ENCODE results near the gene SERPINA6. TPM values are rescaled to one million over a fixed set of nuclear protein-coding genes. Genes with fewer than 3 reads are reported as not detected.

SERPINA6 gene
- total and polyA plus RNA-seq, 2 donors (not counting 1 experiment from before 2014, with no cell fraction given), result not detected

DNA sequence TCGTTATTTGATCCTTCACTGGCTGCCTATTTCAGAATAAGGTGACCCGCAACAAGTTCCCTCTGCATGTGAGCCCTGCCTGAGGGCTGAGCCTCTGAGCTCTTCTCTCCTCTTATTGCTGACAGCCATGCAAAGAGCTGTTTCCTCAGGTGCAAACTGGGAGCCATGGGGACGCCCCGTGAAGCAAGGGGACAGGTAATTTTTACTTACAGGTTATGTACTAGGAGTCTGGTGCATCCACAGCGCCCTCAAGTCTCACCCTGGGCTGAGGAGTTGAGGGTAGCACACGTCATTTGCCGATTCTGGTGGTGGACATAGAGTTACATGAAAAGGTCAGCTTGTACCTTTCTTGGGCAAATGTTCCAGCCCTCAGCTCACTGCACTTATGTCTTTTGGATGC lies 26.1 kb upstream of the SERPINA6 start:
- no peak overlapping the region for H3K9ac ChIP-seq (ENCODE audit: low read length)

DNA sequence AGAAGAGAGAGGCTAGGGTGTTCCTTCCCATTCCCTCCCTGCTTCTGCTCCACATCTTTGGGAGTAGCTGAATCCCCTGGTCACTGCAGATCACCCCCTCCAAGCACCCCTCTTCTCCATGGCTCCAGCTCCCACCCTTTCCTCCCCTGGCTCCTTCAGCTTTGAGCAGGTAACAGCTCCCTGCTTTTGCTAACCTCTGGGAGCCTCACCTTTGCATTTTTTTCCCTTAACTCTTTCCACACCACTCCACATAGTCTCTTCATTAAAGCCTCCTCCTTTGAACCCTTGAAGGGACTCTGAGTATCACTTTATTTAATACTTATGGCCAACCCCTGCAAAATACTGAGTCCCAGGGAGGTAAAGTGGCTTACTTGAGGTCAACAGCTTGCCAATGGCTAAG lies 25.7 kb upstream of the SERPINA6 start:
- peaks cover 5% of the 10 kb centered on the region for H3K9me3 Mint-ChIP-seq (ENCODE audit: insufficient read depth)
- H3K27ac Mint-ChIP-seq, result no peak overlapping the region
- ATAC-seq (ENCODE audit: low read depth) (no peak), DNase-seq (no peak)
- Histone ChIP-seq H3K79me2 (ENCODE audit: control insufficient read depth, insufficient read depth, low read length) (no peaks in the 10 kb centered on the region), H3K4me3 (ENCODE audit: control extremely low read depth in 1 of 5, extremely low read depth in 1 of 5, insufficient read depth in 1 of 5, low read depth in 2 of 5, low read length in 4 of 5) (no peak overlapping the region), H3K36me3 (replicated peaks in 1 of 2; ENCODE audit: control extremely low read depth in 1 of 2, control insufficient read depth in 1 of 2, extremely low read depth in 1 of 2, insufficient read depth in 2 of 2, low read length in 1 of 2) (no peaks in the 10 kb centered on the region), H3K27ac (ENCODE audit: low read length in 2 of 2) (no peak overlapping the region), H3K4me1 (ENCODE audit: control insufficient read depth in 2 of 2, insufficient read depth in 2 of 2, low read length in 2 of 2) (peaks cover 0 to 15% of the 10 kb centered on the region in 2 donors), H3K4me2 (replicated peaks; ENCODE audit: low read depth, low read length, poor library complexity, severe bottlenecking) (no peak overlapping the region), H3K27me3 (replicated peaks in 1 of 4; ENCODE audit: control extremely low read depth in 1 of 4, control insufficient read depth in 3 of 4, insufficient read depth in 4 of 4, low read length in 3 of 4) (no peaks in the 10 kb centered on the region), H4K20me1 (ENCODE audit: control insufficient read depth, insufficient read depth, low read length, poor library complexity, severe bottlenecking) (no peaks in the 10 kb centered on the region), H3K9ac (ENCODE audit: low read length) (no peak overlapping the region), H2AFZ (ENCODE audit: insufficient read depth, low read depth, low read length, poor library complexity, severe bottlenecking) (no peak overlapping the region), H3K9me3 (ENCODE audit: control extremely low read depth in 1 of 3, control insufficient read depth in 2 of 3, insufficient read depth in 1 of 3, low read length in 2 of 3) (peaks cover 0 to 22% (median 0%) of the 10 kb centered on the region in 3 donors)
- ChIA-PET POLR2A (no interaction called here), CTCF (no interaction called here)
- intact Hi-C loops (cut with micrococcal nuclease), result loop anchor here (10.0 kb wide), 1 partner anchor 136 kb away; no protein-coding TSS in a partner anchor
- TF ChIP-seq, protein P1, sequence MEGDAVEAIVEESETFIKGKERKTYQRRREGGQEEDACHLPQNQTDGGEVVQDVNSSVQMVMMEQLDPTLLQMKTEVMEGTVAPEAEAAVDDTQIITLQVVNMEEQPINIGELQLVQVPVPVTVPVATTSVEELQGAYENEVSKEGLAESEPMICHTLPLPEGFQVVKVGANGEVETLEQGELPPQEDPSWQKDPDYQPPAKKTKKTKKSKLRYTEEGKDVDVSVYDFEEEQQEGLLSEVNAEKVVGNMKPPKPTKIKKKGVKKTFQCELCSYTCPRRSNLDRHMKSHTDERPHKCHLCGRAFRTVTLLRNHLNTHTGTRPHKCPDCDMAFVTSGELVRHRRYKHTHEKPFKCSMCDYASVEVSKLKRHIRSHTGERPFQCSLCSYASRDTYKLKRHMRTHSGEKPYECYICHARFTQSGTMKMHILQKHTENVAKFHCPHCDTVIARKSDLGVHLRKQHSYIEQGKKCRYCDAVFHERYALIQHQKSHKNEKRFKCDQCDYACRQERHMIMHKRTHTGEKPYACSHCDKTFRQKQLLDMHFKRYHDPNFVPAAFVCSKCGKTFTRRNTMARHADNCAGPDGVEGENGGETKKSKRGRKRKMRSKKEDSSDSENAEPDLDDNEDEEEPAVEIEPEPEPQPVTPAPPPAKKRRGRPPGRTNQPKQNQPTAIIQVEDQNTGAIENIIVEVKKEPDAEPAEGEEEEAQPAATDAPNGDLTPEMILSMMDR (IDR thresholded peaks at IDR 0.05), result no peak
- no peak for TF ChIP-seq EZH2 (IDR thresholded peaks at IDR 0.05; ENCODE audit: borderline replicate concordance, insufficient read depth, low read depth, low read length, poor library complexity, severe bottlenecking)
- H3K27me3 Mint-ChIP-seq, result peaks cover under 1% of the 10 kb centered on the region
- H3K4me1 Mint-ChIP-seq, result peaks cover 16% of the 10 kb centered on the region
- H3K4me3 Mint-ChIP-seq, result no peak overlapping the region

More for the DNA sequence above, 26.1 kb upstream of the SERPINA6 start:
- WGBS (ENCODE audit: insufficient coverage), result 88% methylated on average over 7 of the region's 7 CpGs
- ChIA-PET CTCF (no interaction called here), POLR2A (no interaction called here)
- peaks cover 0 to 22% (median 0%) of the 10 kb centered on the region in 3 donors for H3K9me3 ChIP-seq (ENCODE audit: control extremely low read depth in 1 of 3, control insufficient read depth in 2 of 3, insufficient read depth in 1 of 3, low read length in 2 of 3)
- no peak overlapping the region for H2AFZ ChIP-seq (ENCODE audit: insufficient read depth, low read depth, low read length, poor library complexity, severe bottlenecking)
- H3K27me3 ChIP-seq (replicated peaks in 1 of 4; ENCODE audit: control extremely low read depth in 1 of 4, control insufficient read depth in 3 of 4, insufficient read depth in 4 of 4, low read length in 3 of 4), result no peaks in the 10 kb centered on the region
- intact Hi-C loops (cut with micrococcal nuclease), result loop anchor here (10.0 kb wide), 1 partner anchor 136 kb away; no protein-coding TSS in a partner anchor
- H3K4me3 Mint-ChIP-seq, result no peak overlapping the region
- H4K20me1 ChIP-seq (ENCODE audit: control insufficient read depth, insufficient read depth, low read length, poor library complexity, severe bottlenecking), result no peaks in the 10 kb centered on the region
- peaks cover 3% of the 10 kb centered on the region for H3K27me3 Mint-ChIP-seq
- H3K9me3 Mint-ChIP-seq (ENCODE audit: insufficient read depth), result peaks cover 5% of the 10 kb centered on the region
- H3K27ac ChIP-seq (ENCODE audit: low read length in 2 of 2), result no peak overlapping the region
- ATAC-seq (ENCODE audit: low read depth), result no peak
- peaks cover 0 to 15% of the 10 kb centered on the region in 2 donors for H3K4me1 ChIP-seq (ENCODE audit: control insufficient read depth in 2 of 2, insufficient read depth in 2 of 2, low read length in 2 of 2)
- no peak overlapping the region for H3K4me3 ChIP-seq (ENCODE audit: control extremely low read depth in 1 of 5, extremely low read depth in 1 of 5, insufficient read depth in 1 of 5, low read depth in 2 of 5, low read length in 4 of 5)
- no peaks in the 10 kb centered on the region for H3K36me3 ChIP-seq (replicated peaks in 1 of 2; ENCODE audit: control extremely low read depth in 1 of 2, control insufficient read depth in 1 of 2, extremely low read depth in 1 of 2, insufficient read depth in 2 of 2, low read length in 1 of 2)
- no peak overlapping the region for H3K27ac Mint-ChIP-seq
- H3K4me1 Mint-ChIP-seq, result peaks cover 16% of the 10 kb centered on the region
- no peaks in the 10 kb centered on the region for H3K79me2 ChIP-seq (ENCODE audit: control insufficient read depth, insufficient read depth, low read length)
- DNase-seq, result no peak
- TF ChIP-seq, protein P1 (IDR thresholded peaks at IDR 0.05), result no peak
- no peak for TF ChIP-seq EZH2 (IDR thresholded peaks at IDR 0.05; ENCODE audit: borderline replicate concordance, insufficient read depth, low read depth, low read length, poor library complexity, severe bottlenecking)
- H3K4me2 ChIP-seq (replicated peaks; ENCODE audit: low read depth, low read length, poor library complexity, severe bottlenecking), result no peak overlapping the region

Data from B cell (primary cell).